K562 treated with DMSO at 1 percent for 4 hours (cell line): ENCODE results near the gene MCTS1. TPM values are rescaled to one million over a fixed set of nuclear protein-coding genes. Genes with fewer than 3 reads are reported as not detected.

Experiments
- total RNA-seq: library from RNA; unstranded; fragments of 300-600 nt; gene quantifications from 2 replicates; pipeline ENCODE4 v1.2.3, GENCODE V29; 2022; ENCODE audit not compliant: insufficient read depth

Gene MCTS1, protein sequence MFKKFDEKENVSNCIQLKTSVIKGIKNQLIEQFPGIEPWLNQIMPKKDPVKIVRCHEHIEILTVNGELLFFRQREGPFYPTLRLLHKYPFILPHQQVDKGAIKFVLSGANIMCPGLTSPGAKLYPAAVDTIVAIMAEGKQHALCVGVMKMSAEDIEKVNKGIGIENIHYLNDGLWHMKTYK
- 50.0 and 51.4 TPM in 2 replicates for total RNA-seq

DNA sequence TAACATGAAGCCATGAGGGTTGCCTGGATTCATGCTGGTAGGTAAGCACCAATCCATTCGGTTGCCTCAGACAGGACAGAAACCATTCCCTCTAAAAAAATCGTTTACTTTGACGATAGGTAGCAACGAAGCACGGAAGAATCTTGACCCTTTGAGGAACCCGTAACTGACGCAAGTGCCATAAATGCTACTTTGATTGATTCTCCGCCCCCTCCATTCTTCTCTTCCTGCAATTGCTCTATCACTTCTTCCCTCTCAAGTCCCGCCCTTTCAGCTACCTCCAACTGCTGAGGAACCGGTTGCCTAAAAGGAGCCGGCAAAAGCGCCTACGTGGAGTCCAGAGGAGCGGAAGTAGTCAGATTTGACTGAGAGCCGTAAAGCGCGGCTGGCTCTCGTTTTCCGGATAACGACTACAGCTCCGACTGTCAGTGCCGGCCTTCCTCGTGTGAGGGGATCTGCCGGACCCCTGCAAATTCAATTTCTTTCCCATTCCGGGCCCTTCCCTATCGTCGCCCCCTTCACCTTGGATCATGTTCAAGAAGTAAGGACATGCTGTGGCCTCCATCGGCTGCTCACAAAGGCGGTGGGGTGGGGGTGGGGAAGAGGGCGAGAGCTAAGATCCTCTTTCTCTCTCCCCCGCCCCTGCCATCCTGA, at the start of gene MCTS1:
Gene MCTS1, plus strand, starts transcription at position 395 of the 654 bp plus-strand sequence. Its CDS starts 136 bp downstream, at position 531.

DNA sequence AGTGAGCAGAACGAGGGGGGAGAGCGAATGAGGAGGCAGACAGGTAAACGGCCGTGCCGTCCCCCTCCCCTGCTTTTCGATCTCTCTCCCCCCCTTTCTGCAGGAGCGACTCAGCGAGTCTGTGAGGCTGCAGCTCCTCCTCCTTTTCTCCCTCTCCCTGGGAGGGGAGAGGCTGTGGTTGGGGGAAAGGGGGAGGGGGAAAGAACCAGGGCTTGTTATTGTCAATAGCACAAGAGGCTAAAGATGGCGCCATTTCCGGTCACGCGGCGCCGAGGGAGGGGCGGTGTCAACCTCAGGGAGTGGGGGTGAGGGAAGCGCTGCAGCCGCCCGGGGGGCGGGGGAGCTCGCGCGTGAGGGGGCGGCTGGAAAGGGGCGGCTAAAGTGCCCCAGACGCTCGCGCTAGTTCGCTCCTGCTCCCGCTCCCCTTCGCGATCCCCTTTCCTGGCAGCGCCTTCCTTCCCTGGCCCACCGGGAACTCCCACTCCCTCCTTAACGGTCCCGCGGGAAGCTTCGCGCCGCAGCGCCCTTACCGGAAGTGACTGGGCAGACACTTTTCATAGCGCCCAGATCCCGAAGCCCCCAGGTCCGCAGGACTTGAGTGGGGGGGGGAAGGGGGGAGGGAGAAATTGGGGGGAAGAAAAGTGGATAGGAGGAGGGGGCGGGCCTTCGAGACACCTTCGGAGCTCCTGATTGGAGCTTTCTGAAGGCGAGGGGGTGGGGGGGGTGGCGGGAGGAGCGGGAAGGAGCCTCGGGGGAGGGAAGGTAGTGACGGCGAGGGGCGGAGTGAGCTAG, 42.9 kb upstream of the MCTS1 start, which contains the start of gene CUL4B:
Gene CUL4B, minus strand, starts transcription at position 121 of the 792 bp plus-strand sequence. CDS start 324 bp downstream, outside the sequence.

DNA sequence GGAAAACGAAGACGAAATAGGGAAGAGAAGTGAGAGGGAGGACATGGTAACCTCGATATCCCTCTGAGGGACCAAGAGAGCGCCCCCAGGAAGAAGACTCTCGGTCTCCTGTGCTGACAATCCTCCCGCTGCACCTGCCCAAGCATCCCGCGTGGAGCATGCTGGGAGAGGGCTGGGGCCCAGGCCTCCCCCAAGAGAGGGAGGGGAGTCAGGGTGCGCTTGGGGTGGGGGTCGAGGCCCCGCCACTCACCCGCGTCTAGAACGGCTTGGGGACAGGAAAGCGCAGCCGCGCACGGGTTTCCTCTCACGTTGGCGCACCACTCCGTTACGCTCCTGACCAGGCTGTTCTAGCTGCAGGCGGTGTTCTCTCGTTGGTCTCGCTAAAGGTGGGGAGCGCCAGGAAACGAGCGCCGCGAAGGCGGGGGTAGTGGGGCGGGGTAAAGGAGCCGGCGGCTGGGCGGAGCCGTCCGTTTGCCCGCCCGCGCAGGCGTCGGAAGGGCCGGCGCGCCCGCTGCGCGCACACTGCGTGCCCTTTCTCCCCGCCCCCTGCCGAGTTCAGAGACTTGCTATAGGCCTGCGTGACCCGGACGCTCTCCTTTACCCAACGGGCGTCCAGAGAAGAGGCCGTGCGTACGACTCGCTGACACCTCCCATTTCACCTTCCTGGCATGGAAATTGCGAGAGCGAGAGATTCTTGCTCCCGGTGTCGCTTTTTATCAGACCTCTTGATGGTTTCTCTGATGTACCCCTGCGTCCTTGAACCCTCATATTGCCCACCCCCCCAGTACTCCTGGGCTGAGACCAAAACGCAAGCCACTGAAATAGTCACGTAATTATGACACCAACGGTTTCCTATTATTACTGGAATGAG, 26.0 kb downstream of the MCTS1 start, which contains the start of gene C1GALT1C1:
Gene C1GALT1C1, minus strand, starts transcription at position 388 of the 871 bp plus-strand sequence. CDS start 2,888 bp downstream, outside the sequence.

Other genes starting within 250 kb of the MCTS1 start
- 0.25 TPM in 1 of 2 replicates, not detected in the other for gene ATP1B4, start 242.0 kb upstream of the MCTS1 start, total RNA-seq
- 71.4 and 75.1 TPM in 2 replicates for gene LAMP2, start 134.8 kb upstream of the MCTS1 start, total RNA-seq
- 20.1 and 20.8 TPM in 2 replicates for gene CUL4B, start 43.1 kb upstream of the MCTS1 start, total RNA-seq
- 12.9 and 14.1 TPM in 2 replicates for gene C1GALT1C1, start 26.0 kb downstream of the MCTS1 start, total RNA-seq